ENCODE results near the gene PUSL1. TPM values are rescaled to one million over a fixed set of nuclear protein-coding genes. Genes with fewer than 3 reads are reported as not detected.
A peak's percentile ranks its signal among the peaks of the same experiment; 100 is the strongest.

Gene PUSL1
- polyA plus RNA-seq, 6 donors from 2014 or later: 7.2 to 17.2 (median 11.9) TPM

DNA sequence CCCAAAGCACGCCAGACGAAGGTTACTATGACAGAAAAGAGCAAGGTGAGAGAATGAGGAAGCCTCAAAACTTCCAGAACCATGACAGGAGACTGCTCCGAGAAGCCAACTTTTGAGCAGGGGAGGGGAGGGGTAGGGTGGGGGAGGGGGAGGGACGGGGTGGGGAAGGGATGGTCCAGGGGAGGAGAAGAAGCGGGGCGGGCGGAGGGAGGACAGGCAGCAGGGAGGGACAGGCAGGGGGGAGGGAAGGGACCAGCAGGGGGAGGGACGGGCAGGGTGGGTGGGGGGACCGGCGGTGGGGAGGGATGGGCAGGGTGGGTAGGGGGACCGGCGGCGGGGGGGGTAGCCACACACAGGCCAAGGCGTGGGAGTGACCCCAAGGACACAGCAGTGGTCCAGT is 14.0 kb downstream of the PUSL1 start:
- H3K27ac Mint-ChIP-seq: peak overlapping the region in 3 of 6 donors; percentile 47 to 82 (median 78)
- no peaks in the 10 kb centered on the region for H3K27me3 Mint-ChIP-seq
- no peaks in the 10 kb centered on the region for H3K36me3 Mint-ChIP-seq
- peaks cover 19 to 49% (median 30%) of the 10 kb centered on the region in 3 donors for H3K4me1 Mint-ChIP-seq
- no peaks in the 10 kb centered on the region for H3K9me3 Mint-ChIP-seq
- no peak for DNase-seq
- peak overlapping the region; percentile 71 to 86 (median 79) for H3K4me3 Mint-ChIP-seq
- no peak for ATAC-seq (ENCODE audit: low read depth in 2 of 2)

GRCh38 chr1:1322952-1323351 is 14.6 kb downstream of the PUSL1 start:
- H3K27me3 Mint-ChIP-seq: no peaks in the 10 kb centered on the region
- H3K4me1 Mint-ChIP-seq: peaks cover 19 to 49% (median 30%) of the 10 kb centered on the region in 3 donors
- ATAC-seq (ENCODE audit: low read depth in 2 of 2): no peak
- H3K9me3 Mint-ChIP-seq: no peaks in the 10 kb centered on the region
- H3K36me3 Mint-ChIP-seq: no peaks in the 10 kb centered on the region
- peak overlapping the region; percentile 85 to 93 (median 87) for H3K4me3 Mint-ChIP-seq
- H3K27ac Mint-ChIP-seq: peak overlapping the region in 2 of 6 donors; percentile 82 to 89
- DNase-seq: no peak

- H3K27ac Mint-ChIP-seq: peak overlapping the region in 1 of 6 donors; percentile 89
- no peaks in the 10 kb centered on the region for H3K36me3 Mint-ChIP-seq
- ATAC-seq (ENCODE audit: low read depth in 2 of 2) (peak; percentile 29 to 34), DNase-seq (no peak)
- no peaks in the 10 kb centered on the region for H3K9me3 Mint-ChIP-seq
- H3K27me3 Mint-ChIP-seq: no peaks in the 10 kb centered on the region
- H3K4me1 Mint-ChIP-seq: peaks cover 19 to 47% (median 29%) of the 10 kb centered on the region in 3 donors
- H3K4me3 Mint-ChIP-seq: peak overlapping the region in 7 of 8 donors; percentile 45 to 96 (median 89)
These were observed 15.7 kb downstream of the PUSL1 start for GRCh38 chr1:1324084-1324523.

DNA sequence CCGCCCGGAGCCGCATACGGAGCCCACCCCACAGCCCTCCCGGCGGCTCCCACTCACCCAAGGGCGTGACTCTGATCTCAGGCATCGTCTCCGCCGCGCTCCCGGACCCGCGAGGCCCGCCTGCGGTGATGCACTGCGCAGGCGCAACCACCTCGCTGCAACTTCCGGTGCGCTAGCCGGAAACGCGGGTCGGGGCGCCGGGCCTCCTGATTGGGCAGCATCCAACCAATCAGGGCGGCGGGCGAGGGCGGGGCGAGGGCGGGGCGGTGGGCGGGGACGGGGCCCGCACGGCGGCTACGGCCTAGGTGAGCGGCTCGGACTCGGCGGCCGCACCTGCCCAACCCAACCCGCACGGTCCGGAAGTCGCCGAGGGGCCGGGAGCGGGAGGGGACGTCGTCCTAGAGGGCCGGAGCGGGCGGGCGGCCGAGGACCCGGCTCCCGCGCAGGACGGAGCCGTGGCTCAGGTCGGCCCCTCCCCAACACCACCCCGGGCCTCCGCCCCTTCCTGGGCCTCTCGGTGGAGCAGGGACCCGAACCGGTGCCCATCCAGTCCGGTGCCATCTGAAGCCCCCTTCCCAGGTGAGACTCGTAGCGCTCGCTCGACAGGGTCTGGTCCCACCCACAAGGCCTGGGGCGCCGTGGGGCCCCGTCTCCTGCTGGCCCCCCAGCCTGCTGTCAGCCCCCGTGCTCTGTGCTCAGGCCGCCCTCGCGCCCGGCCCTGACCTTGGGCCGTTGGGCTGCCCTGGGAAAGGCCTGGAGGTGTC is 16.3 kb downstream of the PUSL1 start, which contains the start of the genes CPTP and INTS11:
Gene CPTP, plus strand, starts transcription at position 279 of the 764 bp plus-strand sequence. CDS start 2,109 bp downstream, outside the sequence.
Gene INTS11, minus strand, starts transcription at position 137 of the 764 bp plus-strand sequence. Its CDS starts 52 bp downstream, at position 85.
- ATAC-seq (ENCODE audit: low read depth in 2 of 2) (peak; percentile 87 to 91), DNase-seq (peak; percentile 94)
- no peaks in the 10 kb centered on the region for H3K27me3 Mint-ChIP-seq
- H3K9me3 Mint-ChIP-seq: no peaks in the 10 kb centered on the region
- H3K4me3 Mint-ChIP-seq: peak within 1 kb of the TSS; percentile 85 to 96 (median 90)
- H3K4me1 Mint-ChIP-seq: peaks cover 19 to 41% (median 26%) of the 10 kb centered on the region in 3 donors
- peak within 1 kb of the TSS in 5 of 6 donors; percentile 2 to 98 (median 81) for H3K27ac Mint-ChIP-seq
- no peaks in the 10 kb centered on the region for H3K36me3 Mint-ChIP-seq

GRCh38 chr1:1325288-1326074 is 17.1 kb downstream of the PUSL1 start:
- ATAC-seq (ENCODE audit: low read depth in 2 of 2): no peak
- Mint-ChIP-seq H3K36me3 (no peaks in the 10 kb centered on the region), H3K9me3 (no peaks in the 10 kb centered on the region), H3K27me3 (no peaks in the 10 kb centered on the region), H3K4me3 (peak overlapping the region; percentile 57 to 85 (median 78)), H3K27ac (peak overlapping the region in 3 of 6 donors; percentile 50 to 87 (median 71)), H3K4me1 (peaks cover 19 to 34% (median 23%) of the 10 kb centered on the region in 3 donors)
- no peak for DNase-seq

DNA sequence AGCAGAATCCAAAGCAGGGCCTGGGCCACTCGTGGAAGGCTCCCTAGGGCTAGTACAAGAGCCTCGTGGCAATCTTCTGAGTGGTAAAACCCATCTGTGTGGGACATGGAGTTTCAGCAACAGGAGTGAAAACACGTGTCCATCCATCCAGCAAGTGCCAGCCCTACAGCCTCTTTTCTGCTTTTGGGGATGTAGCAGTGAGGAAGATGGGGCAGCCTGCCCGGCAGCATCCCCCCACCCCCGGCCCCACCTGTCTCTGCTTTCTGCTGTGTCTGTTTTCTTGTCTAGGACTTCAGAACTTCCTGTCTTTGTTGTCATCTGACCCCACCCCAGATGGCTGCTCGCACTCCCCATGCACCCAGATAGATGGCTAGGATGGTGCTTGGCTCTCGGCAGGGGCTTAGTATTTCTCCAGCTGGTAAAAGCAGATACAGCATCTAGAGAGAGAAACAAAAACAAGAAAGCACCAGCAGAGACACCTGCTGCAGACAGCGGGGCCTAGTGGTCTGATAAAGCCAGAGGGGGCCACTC is 17.7 kb downstream of the PUSL1 start:
- Mint-ChIP-seq H3K9me3 (no peaks in the 10 kb centered on the region), H3K27ac (peak overlapping the region in 1 of 6 donors; percentile 87), H3K4me1 (peaks cover 19 to 34% (median 23%) of the 10 kb centered on the region in 3 donors), H3K36me3 (no peaks in the 10 kb centered on the region), H3K27me3 (no peaks in the 10 kb centered on the region), H3K4me3 (peak overlapping the region; percentile 36 to 85 (median 70))
- DNase-seq (no peak), ATAC-seq (ENCODE audit: low read depth in 2 of 2) (no peak)

GRCh38 chr1:1327291-1327690 is 18.9 kb downstream of the PUSL1 start:
- Mint-ChIP-seq H3K4me1 (peaks cover 15 to 29% (median 19%) of the 10 kb centered on the region in 3 donors), H3K4me3 (peak overlapping the region in 2 of 8 donors; percentile 24 to 58), H3K9me3 (no peaks in the 10 kb centered on the region), H3K36me3 (no peaks in the 10 kb centered on the region), H3K27me3 (no peaks in the 10 kb centered on the region), H3K27ac (no peak overlapping the region)
- DNase-seq (no peak), ATAC-seq (ENCODE audit: low read depth in 2 of 2) (no peak)

GRCh38 chr1:1328254-1328653 is 19.9 kb downstream of the PUSL1 start:
- Mint-ChIP-seq H3K27me3 (no peaks in the 10 kb centered on the region), H3K4me1 (peaks cover 9 to 19% (median 17%) of the 10 kb centered on the region in 3 donors)

DNA sequence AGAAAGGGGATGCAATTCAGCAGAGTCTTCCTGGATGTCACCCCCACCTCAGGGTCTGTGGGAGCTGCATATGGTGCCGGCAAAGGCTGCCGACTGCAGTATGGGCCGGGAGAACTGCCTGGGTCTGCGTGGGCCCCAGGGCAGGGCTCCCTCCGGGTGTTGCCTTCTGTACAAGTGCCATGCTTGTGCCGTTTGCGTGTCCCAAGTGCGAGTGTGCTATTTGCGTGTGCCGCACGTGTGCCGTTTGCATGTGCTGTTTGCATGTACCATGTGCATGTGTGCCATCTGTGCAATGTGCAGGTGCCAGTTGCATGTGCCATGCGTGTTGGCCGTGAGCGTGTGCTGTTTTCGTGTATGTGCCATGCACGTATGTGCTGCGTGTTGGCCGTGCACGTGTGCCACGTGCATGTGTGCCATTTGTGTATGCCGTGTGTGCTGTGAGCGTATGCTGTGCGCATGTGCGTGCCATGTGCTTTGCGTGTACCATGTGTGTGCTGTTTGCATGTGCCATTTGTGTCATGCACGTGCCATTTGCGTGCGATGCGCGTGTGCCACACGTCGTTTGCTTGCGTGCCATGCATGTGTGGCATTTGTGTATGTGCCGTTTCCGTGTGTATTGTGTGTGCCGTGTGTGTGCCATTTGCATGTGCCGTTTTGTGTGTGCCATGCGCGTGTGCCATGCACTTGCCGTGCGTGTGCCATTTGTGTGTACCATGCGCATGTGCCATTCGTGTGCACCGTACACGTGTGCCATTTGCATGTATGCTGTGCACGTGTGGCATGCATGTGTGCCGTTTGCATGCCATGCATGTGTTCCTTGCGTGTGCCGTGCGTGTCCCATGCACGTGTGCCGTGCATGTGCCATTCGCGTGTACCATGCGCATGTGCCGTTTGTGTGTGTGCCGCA is 21.2 kb downstream of the PUSL1 start:
- Mint-ChIP-seq H3K4me1 (peaks cover 4 to 14% (median 13%) of the 10 kb centered on the region in 3 donors), H3K9me3 (no peaks in the 10 kb centered on the region), H3K27ac (no peak overlapping the region), H3K36me3 (no peaks in the 10 kb centered on the region), H3K27me3 (no peaks in the 10 kb centered on the region), H3K4me3 (peak overlapping the region in 1 of 8 donors; percentile 64)
- DNase-seq: no peak
- no peak for ATAC-seq (ENCODE audit: low read depth in 2 of 2)

More at GRCh38 chr1:1328254-1328653, 19.9 kb downstream of the PUSL1 start:
- DNase-seq (no peak), ATAC-seq (ENCODE audit: low read depth in 2 of 2) (no peak)
- H3K36me3 Mint-ChIP-seq: no peaks in the 10 kb centered on the region
- no peak overlapping the region for H3K27ac Mint-ChIP-seq
- no peaks in the 10 kb centered on the region for H3K9me3 Mint-ChIP-seq
- H3K4me3 Mint-ChIP-seq: no peak overlapping the region

GRCh38 chr1:1330366-1331067 is 22.1 kb downstream of the PUSL1 start:
- no peak for DNase-seq
- Mint-ChIP-seq H3K4me1 (peaks cover 4 to 11% (median 10%) of the 10 kb centered on the region in 3 donors), H3K9me3 (no peaks in the 10 kb centered on the region), H3K36me3 (no peaks in the 10 kb centered on the region), H3K27me3 (no peaks in the 10 kb centered on the region), H3K4me3 (peak overlapping the region in 1 of 8 donors; percentile 64), H3K27ac (no peak overlapping the region)
- no peak for ATAC-seq (ENCODE audit: low read depth in 2 of 2)

DNA sequence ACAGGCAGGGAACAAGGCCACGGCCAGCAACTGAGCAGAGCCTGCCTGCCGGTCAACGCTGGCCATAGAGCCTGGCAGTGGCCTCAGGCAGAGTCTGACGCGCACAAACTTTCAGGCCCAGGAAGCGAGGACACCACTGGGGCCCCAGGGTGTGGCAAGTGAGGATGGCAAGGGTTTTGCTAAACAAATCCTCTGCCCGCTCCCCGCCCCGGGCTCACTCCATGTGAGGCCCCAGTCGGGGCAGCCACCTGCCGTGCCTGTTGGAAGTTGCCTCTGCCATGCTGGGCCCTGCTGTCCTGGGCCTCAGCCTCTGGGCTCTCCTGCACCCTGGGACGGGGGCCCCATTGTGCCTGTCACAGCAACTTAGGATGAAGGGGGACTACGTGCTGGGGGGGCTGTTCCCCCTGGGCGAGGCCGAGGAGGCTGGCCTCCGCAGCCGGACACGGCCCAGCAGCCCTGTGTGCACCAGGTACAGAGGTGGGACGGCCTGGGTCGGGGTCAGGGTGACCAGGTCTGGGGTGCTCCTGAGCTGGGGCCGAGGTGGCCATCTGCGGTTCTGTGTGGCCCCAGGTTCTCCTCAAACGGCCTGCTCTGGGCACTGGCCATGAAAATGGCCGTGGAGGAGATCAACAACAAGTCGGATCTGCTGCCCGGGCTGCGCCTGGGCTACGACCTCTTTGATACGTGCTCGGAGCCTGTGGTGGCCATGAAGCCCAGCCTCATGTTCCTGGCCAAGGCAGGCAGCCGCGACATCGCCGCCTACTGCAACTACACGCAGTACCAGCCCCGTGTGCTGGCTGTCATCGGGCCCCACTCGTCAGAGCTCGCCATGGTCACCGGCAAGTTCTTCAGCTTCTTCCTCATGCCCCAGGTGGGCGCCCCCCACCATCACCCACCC is 22.9 kb downstream of the PUSL1 start, which contains the start of gene TAS1R3:
Gene TAS1R3, plus strand, starts transcription at position 213 of the 898 bp plus-strand sequence. Its CDS starts 66 bp downstream, at position 279.
- no peak for DNase-seq
- H3K27ac Mint-ChIP-seq: peak within 1 kb of the TSS in 1 of 6 donors; percentile 41
- H3K27me3 Mint-ChIP-seq: no peaks in the 10 kb centered on the region
- no peak for ATAC-seq (ENCODE audit: low read depth in 2 of 2)
- no peaks in the 10 kb centered on the region for H3K9me3 Mint-ChIP-seq
- peaks cover under 1 to 3% (median 3%) of the 10 kb centered on the region in 3 donors for H3K4me1 Mint-ChIP-seq
- no peaks in the 10 kb centered on the region for H3K36me3 Mint-ChIP-seq
- peak within 1 kb of the TSS in 1 of 8 donors; percentile 64 for H3K4me3 Mint-ChIP-seq
